H54 (cell line): ENCODE data around the gene CDCA7.
"Not testable (repeated sequence)": the region's sequence is repeated elsewhere in the genome, so short reads cannot be mapped to it uniquely, and the experiment has no call there.

Experiments used
- DNase-seq: peaks from one replicate; pipeline ENCODE4 v3.0.0; 2011; ENCODE audit warnings: low spot score, mixed read lengths; ENCODE audit not compliant: insufficient read length
- FAIRE-seq: peaks from 3 replicates; lab custom pipeline; 2011; peaks lifted over from hg19 to GRCh38; lab: Jason Lieb, UNC
- POLR2A ChIP-seq: IDR thresholded peaks from 2 replicates; pipeline ENCODE4 v1.6.1; 2011; ENCODE audit warnings: low read depth, mild to moderate bottlenecking, low read length

Gene CDCA7

DNA sequence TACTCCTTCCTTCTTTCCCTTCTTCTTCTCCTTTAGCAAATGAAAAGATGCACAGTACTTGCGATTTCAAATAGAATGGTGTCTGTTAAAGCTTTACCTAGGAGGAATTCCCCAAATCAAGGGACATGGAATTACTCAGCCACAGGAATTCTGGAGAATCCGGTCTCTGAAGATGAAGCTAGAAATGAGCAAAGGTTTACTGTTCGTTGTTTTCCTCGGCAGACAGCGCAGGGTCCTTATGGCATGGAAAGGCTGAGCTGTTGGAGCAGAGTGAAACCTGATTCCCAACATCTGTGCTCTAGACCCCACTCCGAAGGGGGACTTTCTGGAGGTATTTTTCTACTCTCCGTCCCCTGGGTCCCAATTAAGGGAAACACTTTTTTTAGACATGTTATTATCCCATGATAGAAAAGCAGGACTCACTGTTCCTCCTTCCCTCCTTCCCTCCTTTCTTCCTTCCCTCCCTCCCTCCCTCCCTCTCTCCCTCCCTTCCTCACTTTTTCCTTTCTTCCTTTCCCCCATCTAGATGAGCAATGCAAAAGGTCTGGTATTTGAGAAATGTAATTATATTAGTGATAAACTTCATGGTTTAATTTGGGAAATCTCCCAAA is 47.1 kb downstream of the CDCA7 start:
- TF ChIP-seq POLR2A: no peak
- no peak for DNase-seq
- FAIRE-seq: no peak

DNA sequence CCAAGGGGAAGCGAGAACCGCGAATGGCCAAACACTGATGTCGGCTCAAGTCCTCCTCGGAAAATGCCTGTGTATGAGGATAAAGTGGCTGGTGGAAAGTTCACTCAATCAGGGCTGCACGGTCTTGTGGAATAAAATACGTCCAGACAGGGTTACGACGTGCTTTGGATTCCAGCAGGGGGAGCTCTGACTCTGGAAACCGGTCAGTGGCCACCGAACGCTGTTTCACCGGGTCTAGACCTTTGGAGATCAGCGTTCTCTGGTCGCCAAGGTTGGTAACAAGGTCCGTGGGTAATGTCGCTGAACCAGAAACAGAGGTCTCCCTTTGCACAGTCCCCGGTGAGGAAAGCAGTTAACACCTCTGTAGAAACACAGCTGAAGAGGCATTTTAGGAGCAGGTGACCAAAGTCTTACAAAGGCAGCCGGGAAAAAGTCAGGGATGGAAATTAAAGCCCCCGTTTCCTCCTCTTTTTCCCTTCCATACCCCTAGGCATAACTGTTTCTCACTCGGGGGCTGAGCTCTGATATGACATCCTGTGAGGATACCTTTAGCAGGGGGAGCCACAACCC is 47.8 kb downstream of the CDCA7 start:
- FAIRE-seq: peak; percentile 88
- peak; percentile 68 for DNase-seq
- TF ChIP-seq POLR2A: no peak

GRCh38 chr2:173404841-173405750 is 50.4 kb downstream of the CDCA7 start:
- FAIRE-seq (no peak), DNase-seq (no peak)
- no peak for TF ChIP-seq POLR2A

DNA sequence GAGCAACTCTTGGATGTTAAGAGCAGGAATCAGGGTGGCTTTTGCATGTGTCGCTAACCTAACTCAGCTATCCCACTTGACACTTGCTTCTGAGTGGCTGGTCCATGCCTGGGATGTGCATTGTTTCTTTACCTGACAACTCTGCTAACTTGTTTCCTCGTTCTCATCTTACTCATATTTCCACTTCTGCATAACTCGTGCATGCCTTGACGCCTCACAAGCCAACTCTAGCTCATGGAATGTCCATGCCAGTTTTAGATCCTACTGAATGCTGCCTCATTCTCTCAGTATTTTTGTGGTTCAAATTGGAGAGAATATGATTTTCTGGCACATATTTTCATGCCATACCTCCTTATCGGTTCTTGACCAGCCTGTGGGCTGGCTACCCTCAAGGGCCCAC is 52.5 kb downstream of the CDCA7 start:
- DNase-seq (no peak), FAIRE-seq (no peak)
- TF ChIP-seq POLR2A: no peak

- no peak for TF ChIP-seq POLR2A
- FAIRE-seq (no peak), DNase-seq (no peak)
Observed at GRCh38 chr2:173407646-173408045, 53.0 kb downstream of the CDCA7 start.

DNA sequence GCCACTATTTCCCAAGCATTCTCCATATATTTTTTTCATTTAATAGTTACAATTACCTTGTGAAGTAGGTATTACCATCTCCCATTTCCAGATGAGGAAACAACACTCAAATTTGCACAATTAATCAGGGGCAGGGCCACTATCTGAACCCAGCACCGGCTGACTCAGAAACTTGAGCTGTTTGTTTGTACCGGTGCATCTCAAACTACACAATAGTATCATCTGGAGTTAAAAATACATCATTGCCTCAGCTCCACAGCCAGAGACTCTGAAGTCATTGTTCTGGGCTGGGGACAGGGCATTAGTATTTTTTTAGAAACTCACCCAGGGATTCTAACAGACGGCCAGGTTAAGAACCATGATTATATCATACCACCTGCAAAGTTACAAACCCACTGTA is 55.9 kb downstream of the CDCA7 start:
- DNase-seq: no peak
- no peak for TF ChIP-seq POLR2A
- no peak for FAIRE-seq

DNA sequence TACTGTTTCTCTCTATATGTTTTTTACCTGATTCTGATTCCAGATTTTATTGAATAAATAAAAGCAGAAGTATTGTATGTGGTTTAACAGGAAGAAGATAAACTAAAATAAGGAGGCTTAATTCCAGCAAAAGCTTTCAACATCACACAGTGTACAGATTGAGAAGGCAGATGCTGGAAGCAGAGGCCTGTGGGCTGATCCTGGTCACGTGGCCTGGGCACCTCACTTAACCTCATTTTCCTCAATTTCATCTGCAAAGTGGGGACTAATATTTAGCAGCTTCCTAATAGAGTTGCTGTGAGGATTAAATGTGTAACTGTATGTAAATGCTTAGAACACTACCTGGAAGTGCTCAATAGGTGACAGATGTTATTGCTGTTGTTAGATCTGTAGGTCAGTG is 58.0 kb downstream of the CDCA7 start:
- DNase-seq: no peak
- FAIRE-seq: no peak

DNA sequence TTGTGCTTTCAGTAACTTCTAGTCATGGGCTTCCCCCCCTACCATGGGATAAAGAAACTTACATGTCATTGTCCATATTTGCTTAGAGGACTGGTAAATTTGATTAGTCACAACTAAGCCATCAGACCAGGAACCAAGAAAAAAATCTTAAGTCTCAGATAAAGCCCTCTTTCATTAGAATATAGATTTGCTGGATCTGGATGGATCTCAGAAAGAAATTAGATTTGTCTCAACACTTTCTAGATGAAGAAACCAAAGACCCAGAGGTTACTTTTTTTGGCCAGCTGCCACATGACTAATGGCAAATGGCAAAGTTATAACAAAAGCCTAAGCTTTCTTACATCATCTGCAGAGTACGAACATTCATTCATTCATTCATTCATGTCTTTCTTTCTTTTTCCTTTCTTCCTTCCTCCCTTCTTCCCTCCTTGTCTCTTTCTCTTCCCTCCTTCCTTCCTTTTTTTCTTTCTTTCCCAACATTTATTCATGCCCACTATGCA is 60.2 kb downstream of the CDCA7 start:
- no peak for TF ChIP-seq POLR2A
- DNase-seq (no peak), FAIRE-seq (no peak)

More for the DNA sequence above, 58.0 kb downstream of the CDCA7 start:
- no peak for TF ChIP-seq POLR2A

DNA sequence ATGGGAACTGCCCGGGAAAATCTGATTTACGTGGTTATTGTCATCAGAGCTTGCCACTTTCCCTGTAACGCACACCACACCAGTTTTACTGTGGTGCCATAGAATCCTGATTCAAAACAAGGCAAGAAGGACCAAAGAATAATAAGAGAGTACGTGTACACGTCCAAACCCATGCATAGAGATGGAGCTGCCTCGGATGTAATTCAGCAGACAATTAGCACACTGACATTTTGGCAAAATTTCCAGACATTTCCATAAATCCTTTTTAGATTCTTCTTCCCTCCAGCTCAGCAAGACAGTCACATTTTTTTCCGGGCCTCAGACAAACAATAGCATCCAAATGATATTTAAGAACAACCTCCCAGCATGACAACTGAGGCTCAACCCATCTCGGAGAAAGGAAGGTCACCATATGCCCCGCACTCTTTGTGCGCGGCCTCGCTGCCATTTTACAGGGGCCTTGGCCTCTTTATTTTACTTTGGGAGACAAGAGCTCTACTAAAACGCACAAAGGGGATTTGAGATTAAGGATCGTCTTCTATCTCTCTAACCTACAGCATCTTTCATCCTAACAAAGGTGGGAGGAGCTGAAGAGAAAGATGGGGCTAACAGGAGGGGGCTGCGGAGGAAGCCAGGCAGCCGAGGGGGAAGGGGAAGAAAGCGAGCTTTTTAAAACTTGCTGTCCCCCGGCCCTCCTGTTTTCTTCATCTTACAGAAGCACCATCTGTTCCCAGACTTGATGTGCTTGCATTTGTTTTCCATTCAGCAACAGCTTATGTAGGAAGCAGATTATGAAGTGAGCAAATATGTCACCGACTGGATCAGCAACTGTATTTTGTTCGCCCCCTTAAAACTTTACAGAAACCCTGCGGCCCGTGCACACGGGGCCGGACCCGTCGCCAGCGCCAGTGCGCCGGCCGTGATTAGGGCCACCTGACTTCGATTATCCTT is 61.0 kb downstream of the CDCA7 start:
- FAIRE-seq (no peak), DNase-seq (no peak)
- no peak for TF ChIP-seq POLR2A

DNA sequence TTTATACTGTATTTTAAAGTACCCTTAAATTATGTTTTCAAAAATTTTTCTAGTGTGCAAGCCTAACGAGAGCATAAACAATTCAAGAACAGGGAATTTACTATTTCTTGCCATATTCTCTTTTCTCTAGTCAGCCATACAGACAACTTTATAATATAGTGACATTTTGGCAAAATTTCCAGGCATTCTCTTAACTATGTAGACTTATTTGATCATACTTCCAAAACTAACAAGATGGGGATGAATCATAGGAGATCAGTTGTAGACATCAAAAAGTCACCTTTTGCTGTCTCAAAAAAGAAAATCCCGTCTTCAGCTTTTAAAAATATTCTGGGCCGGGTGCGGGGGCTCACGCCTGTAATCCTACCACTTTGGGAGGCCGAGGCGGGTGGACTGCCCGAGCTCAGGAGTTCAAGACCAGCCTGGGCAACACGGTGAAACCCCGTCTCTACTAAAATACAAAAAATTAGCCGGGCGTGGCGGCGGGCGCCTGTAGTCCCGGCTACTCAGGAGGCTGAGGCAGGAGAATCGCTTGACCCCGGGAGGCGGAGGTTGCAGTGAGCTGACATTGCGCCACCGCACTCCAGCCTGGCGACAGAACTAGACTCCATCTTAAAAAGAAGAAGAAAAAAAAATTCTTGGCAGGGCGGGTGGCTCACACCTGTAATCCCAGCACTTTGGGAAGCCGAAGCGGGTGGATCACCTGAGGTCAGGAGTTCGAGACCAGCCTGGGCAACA is 61.9 kb downstream of the CDCA7 start:
- DNase-seq, FAIRE-seq: not testable (repeated sequence)

- no peak for TF ChIP-seq POLR2A
- FAIRE-seq (no peak), DNase-seq (no peak)
Observed at GRCh38 chr2:173417341-173417740, 62.7 kb downstream of the CDCA7 start.

- no peak for DNase-seq
- no peak for TF ChIP-seq POLR2A
- no peak for FAIRE-seq
Observed at GRCh38 chr2:173417802-173418201, 63.1 kb downstream of the CDCA7 start.
